Measurements from ENCODE around the gene FGA. TPM values are rescaled to one million over a fixed set of nuclear protein-coding genes. Genes with fewer than 3 reads are reported as not detected.

The FGA gene
- total and polyA plus RNA-seq, 7 donors: 0.38 TPM; not detected in 6

DNA sequence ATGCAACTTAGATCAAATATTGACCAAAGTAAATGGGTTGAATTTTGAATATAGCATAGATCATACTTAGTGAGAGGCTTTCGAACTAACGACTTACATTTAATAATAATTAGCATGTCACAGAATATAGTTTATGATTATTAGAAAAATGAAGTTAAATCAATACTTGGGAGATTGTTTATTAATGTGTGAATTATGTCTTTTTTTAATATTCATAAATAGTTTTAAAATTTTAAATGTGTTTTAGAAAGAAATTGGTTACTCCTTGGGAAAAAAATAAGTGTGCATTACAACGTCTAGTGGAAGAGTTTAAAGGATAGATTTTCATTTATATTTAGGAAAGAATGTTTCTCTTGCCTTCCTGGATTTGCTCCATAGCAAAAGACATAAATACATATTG lies 7.3 kb downstream of the FGA start:
- TF ChIP-seq EP300 (IDR thresholded peaks at IDR 0.05): no peak
- no peak for TF ChIP-seq CTCF (IDR thresholded peaks at IDR 0.05)
- TF ChIP-seq POLR2AphosphoS5 (IDR thresholded peaks at IDR 0.05): no peak
- no peak for TF ChIP-seq POLR2A (IDR thresholded peaks at IDR 0.05)
- H3K27me3 ChIP-seq: no peaks in the 10 kb centered on the region
- H3K4me3 ChIP-seq: no peak overlapping the region
- 85 to 89% methylated on average over 3 of the region's 3 CpGs for WGBS, 2 donors
- intact Hi-C loops (cut with DNase I): no loop called here
- no peaks in the 10 kb centered on the region for H3K4me1 ChIP-seq
- H3K27ac ChIP-seq: no peak overlapping the region
- no peaks in the 10 kb centered on the region for H3K9me3 ChIP-seq
- DNase-seq: no peak
- no peaks in the 10 kb centered on the region for H3K36me3 ChIP-seq

DNA sequence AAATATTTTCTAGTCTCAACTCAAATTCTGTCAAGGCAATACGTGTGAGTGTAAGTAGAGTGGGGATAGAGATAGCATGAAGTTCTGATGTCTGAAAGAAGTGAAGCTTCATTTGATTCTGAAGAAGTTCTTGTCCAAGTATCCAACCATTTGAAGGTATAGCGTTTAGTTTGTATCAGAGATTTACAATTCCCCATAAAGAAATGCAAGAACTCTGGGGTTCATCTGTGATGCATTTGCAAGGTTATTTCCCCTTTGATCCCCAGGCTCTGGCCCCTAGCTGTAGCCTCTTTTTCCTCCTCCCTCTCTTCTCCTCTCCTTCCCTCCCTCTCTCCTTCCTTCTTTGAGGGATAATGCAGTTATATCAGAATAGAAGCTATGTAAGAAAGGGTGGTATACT lies 7.8 kb downstream of the FGA start:
- Histone ChIP-seq H3K4me3 (no peak overlapping the region), H3K36me3 (no peaks in the 10 kb centered on the region), H3K9me3 (no peaks in the 10 kb centered on the region), H3K4me1 (no peaks in the 10 kb centered on the region), H3K27ac (no peak overlapping the region), H3K27me3 (no peaks in the 10 kb centered on the region)
- WGBS, 2 donors: 67 to 90% methylated on average over 2 of the region's 2 CpGs
- TF ChIP-seq POLR2AphosphoS5 (IDR thresholded peaks at IDR 0.05): no peak
- no peak for TF ChIP-seq POLR2A (IDR thresholded peaks at IDR 0.05)
- no peak for TF ChIP-seq EP300 (IDR thresholded peaks at IDR 0.05)
- no peak for TF ChIP-seq CTCF (IDR thresholded peaks at IDR 0.05)
- no peak for DNase-seq
- intact Hi-C loops (cut with DNase I): no loop called here

DNA sequence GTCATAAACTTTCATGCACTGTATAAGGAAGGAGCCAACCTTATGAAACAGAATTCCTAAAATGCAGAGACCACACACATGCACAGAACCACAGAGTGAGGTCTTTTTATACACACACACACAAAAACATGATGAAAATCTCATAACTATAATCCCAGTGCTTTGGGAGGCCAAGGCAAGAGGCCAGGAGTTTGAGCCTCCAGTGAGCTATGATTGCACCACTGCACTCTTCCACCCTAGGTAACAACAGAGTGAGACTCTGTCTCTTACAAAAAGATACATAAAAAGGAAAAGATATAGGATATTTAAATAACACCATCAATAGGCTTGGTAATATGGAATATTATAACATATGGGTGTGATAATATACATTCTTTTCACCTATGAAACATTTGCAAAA lies 10.6 kb downstream of the FGA start:
- H3K9me3 ChIP-seq: no peaks in the 10 kb centered on the region
- no peak for DNase-seq
- no peak overlapping the region for H3K4me3 ChIP-seq
- H3K27me3 ChIP-seq: no peaks in the 10 kb centered on the region
- no peaks in the 10 kb centered on the region for H3K4me1 ChIP-seq
- H3K36me3 ChIP-seq: no peaks in the 10 kb centered on the region
- intact Hi-C loops (cut with DNase I): no loop called here
- H3K27ac ChIP-seq: no peak overlapping the region
- no peak for TF ChIP-seq POLR2A (IDR thresholded peaks at IDR 0.05)
- no peak for TF ChIP-seq EP300 (IDR thresholded peaks at IDR 0.05)
- TF ChIP-seq POLR2AphosphoS5 (IDR thresholded peaks at IDR 0.05): no peak
- TF ChIP-seq CTCF (IDR thresholded peaks at IDR 0.05): no peak

- DNase-seq: no peak
- H3K4me1 ChIP-seq: no peaks in the 10 kb centered on the region
- TF ChIP-seq POLR2AphosphoS5 (IDR thresholded peaks at IDR 0.05) (no peak), POLR2A (IDR thresholded peaks at IDR 0.05) (no peak), CTCF (IDR thresholded peaks at IDR 0.05) (no peak), EP300 (IDR thresholded peaks at IDR 0.05) (no peak)
- intact Hi-C loops (cut with DNase I): no loop called here
- WGBS, 2 donors: 71 to 88% methylated on average over 1 of the region's 1 CpG
- no peaks in the 10 kb centered on the region for H3K27me3 ChIP-seq
- no peak overlapping the region for H3K4me3 ChIP-seq
- H3K36me3 ChIP-seq: no peaks in the 10 kb centered on the region
- no peaks in the 10 kb centered on the region for H3K9me3 ChIP-seq
- H3K27ac ChIP-seq: no peak overlapping the region
Observed at GRCh38 chr4:154578919-154579318, 11.6 kb downstream of the FGA start.

DNA sequence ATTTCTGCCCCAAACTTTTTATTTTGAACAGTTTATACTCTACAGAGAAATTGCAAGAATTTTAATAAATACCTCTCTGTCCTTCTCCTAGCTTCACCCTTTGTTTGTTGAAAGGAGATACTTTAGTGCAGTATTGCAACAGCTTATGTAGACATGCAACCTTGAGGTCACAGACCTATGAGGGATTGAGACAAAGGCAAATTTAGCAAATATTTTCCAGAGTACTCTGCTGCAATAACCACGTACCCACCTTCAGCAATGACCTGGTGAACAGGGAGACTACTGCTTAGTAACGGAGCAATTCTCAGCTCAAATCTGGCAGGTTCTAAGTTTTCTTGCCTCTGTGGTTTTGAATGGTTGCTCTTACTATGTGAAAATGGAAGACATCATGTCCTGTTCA lies 13.2 kb downstream of the FGA start:
- no peak for DNase-seq
- Histone ChIP-seq H3K4me3 (no peak overlapping the region), H3K36me3 (no peaks in the 10 kb centered on the region), H3K9me3 (no peaks in the 10 kb centered on the region), H3K27me3 (no peaks in the 10 kb centered on the region), H3K27ac (no peak overlapping the region), H3K4me1 (no peaks in the 10 kb centered on the region)
- WGBS, 2 donors: 91 to 93% methylated on average over 2 of the region's 2 CpGs
- intact Hi-C loops (cut with DNase I): no loop called here
- TF ChIP-seq POLR2AphosphoS5 (IDR thresholded peaks at IDR 0.05) (no peak), CTCF (IDR thresholded peaks at IDR 0.05) (no peak), POLR2A (IDR thresholded peaks at IDR 0.05) (no peak), EP300 (IDR thresholded peaks at IDR 0.05) (no peak)
